HepG2 (cell line): ENCODE results near the gene CACNA1G. TPM values are rescaled to one million over a fixed set of nuclear protein-coding genes. Genes with fewer than 3 reads are reported as not detected.

ENCODE experiments used
- ATAC-seq: fragments of 200-7000 bp; cut with Tn5 transposase; 3 replicates; pipeline ENCODE4 v1.9.1; 2020; ENCODE audit warnings: mild to moderate bottlenecking, moderate library complexity
- BruUV-seq: library from RNA; stranded (reverse); fragments of 400-500 nt; replicated peaks from 2 replicates; lab custom pipeline; 2021; lab: Mats Ljungman, UMichigan
- CTCF ChIA-PET: fragments of 300-600 bp; formaldehyde crosslinking; extraction: SDS; loops from one replicate; lab custom pipeline; 2021; ENCODE audit warnings: low total read pairs, inconsistent platforms, low intra/inter-chr PET ratio; lab: Yijun Ruan, JAX
- POLR2A ChIA-PET: fragments of 350-600 bp; sonication (Branson Sonifier 250); formaldehyde crosslinking; loops from one replicate; lab custom pipeline; 2020; ENCODE audit warnings: antibody characterized with exemption, inconsistent platforms; lab: Yijun Ruan, JAX
- DNase-seq: peaks from one replicate; pipeline ENCODE4 v3.0.0-alpha.2; 2015; ENCODE audit warnings: low spot score
- FAIRE-seq: peaks from 3 replicates; lab custom pipeline; 2011; peaks lifted over from hg19 to GRCh38; lab: Jason Lieb, UNC
- H2AFZ ChIP-seq: one replicate; pipeline ENCODE4 v1.6.1; 2011; ENCODE audit warnings: low read length, inconsistent platforms
- H3K27ac ChIP-seq: fragments of 300-600 bp; 3 replicates; pipeline ENCODE4 v1.8.0; 2011; ENCODE audit warnings: mixed run types, mild to moderate bottlenecking, mixed read lengths, low read length, inconsistent platforms; ENCODE audit not compliant: insufficient read depth; ENCODE audit errors: extremely low read length
- H3K27me3 ChIP-seq, 2 experiments: fragments of 200-600 bp in 1 of 2; 2 replicates in 1 of 2; 3 replicates in 1 of 2; pipeline versions ENCODE4 v1.6.0 to v1.8.0; 2011; ENCODE audit warnings: low read length in 2 of 2, mild to moderate bottlenecking in 2 of 2, moderate library complexity in 2 of 2, inconsistent platforms in 1 of 2; ENCODE audit not compliant: insufficient read depth in 2 of 2, control insufficient read depth in 1 of 2
- H3K36me3 ChIP-seq, 2 experiments: fragments of 200-600 bp in 1 of 2; replicated peaks in 1 of 2; 2 replicates in 1 of 2; 3 replicates in 1 of 2; pipeline versions ENCODE4 v1.5.1 to v1.8.0; 2011; ENCODE audit warnings: low read length in 2 of 2, inconsistent platforms in 1 of 2; ENCODE audit not compliant: insufficient read depth in 2 of 2, control insufficient read depth in 1 of 2
- H3K4me1 ChIP-seq: 2 replicates; pipeline ENCODE4 v1.5.1; 2012; ENCODE audit warnings: low read length, inconsistent platforms; ENCODE audit not compliant: insufficient read depth
- H3K4me2 ChIP-seq: 2 replicates; pipeline ENCODE4 v1.6.0; 2011; ENCODE audit warnings: low read depth, low read length, inconsistent platforms
- H3K4me3 ChIP-seq, 3 experiments: fragments of 200-600 bp in 1 of 3; sonication (generic), shearing (Covaris generic) in 1 of 3; replicated peaks in 1 of 3; 2 replicates each; pipeline ENCODE4 v1.5.1; 2011 to 2016; ENCODE audit warnings: low read length in 3 of 3, inconsistent platforms in 2 of 3, low read depth in 2 of 3, mild to moderate bottlenecking in 2 of 3, control low read depth in 1 of 3, mixed read lengths in 1 of 3; ENCODE audit not compliant: insufficient read depth in 1 of 3
- H3K79me2 ChIP-seq: one replicate; pipeline ENCODE4 v1.6.1; 2011; ENCODE audit warnings: low read length, inconsistent platforms; ENCODE audit not compliant: insufficient read depth
- H3K9ac ChIP-seq: 2 replicates; pipeline ENCODE4 v1.6.0; 2011; ENCODE audit warnings: mild to moderate bottlenecking, low read depth, low read length, inconsistent platforms; ENCODE audit not compliant: insufficient read depth
- H3K9me3 ChIP-seq: 2 replicates; pipeline ENCODE4 v1.5.1; 2012; ENCODE audit warnings: mild to moderate bottlenecking, low read length
- H4K20me1 ChIP-seq: 2 replicates; pipeline ENCODE4 v1.6.0; 2011; ENCODE audit warnings: inconsistent platforms, mild to moderate bottlenecking, low read length, moderate library complexity; ENCODE audit not compliant: insufficient read depth
- CAMTA2 ChIP-seq: sonication (generic); formaldehyde crosslinking; IDR thresholded peaks from 2 replicates; pipeline ENCODE4 v1.4.0; 2020; ENCODE audit warnings: mild to moderate bottlenecking, missing genetic modification reagents, borderline replicate concordance
- NFIB ChIP-seq: sonication (generic); formaldehyde crosslinking; IDR thresholded peaks from 2 replicates; pipeline ENCODE4 v1.9.0; 2021; ENCODE audit warnings: missing genetic modification reagents, mild to moderate bottlenecking, borderline replicate concordance
- SP2 ChIP-seq: sonication (generic); formaldehyde crosslinking; IDR thresholded peaks from 2 replicates; pipeline ENCODE4 v1.5.1; 2020; ENCODE audit warnings: mild to moderate bottlenecking, missing genetic modification reagents
- SSRP1 ChIP-seq: IDR thresholded peaks from 2 replicates; pipeline ENCODE4 v1.6.1; 2016; ENCODE audit warnings: control low read depth
- TARDBP ChIP-seq: sonication (generic); formaldehyde crosslinking; IDR thresholded peaks from 2 replicates; pipeline ENCODE4 v1.8.0; 2022; ENCODE audit warnings: mild to moderate bottlenecking, missing genetic modification reagents
- WGBS: methylation state at CpG from one replicate; pipeline ENCODE4 v1.1.6; 2017; ENCODE audit warnings: low lambda C conversion rate; 5-methylcytosine and 5-hydroxymethylcytosine counted together
- in situ Hi-C: cut with HindIII; loops from 2 replicates; pipeline ENCODE4 v1.10.0; 2017; ENCODE audit warnings: low pct_unique_long_range_greater_than_20kb; ENCODE audit not compliant: extremely low pct_ligation_motif_present
- intact Hi-C: fragments of 100-400 bp; cut with micrococcal nuclease; formaldehyde crosslinking; loops from one replicate; pipeline ENCODE4 v1.10.0; 2022; ENCODE audit not compliant: unreplicated experiment
- polyA plus RNA-seq, 8 experiments: library from polyadenylated mRNA; depleted of rRNA in 3 of 8; stranded (reverse) in 7 of 8; unstranded in 1 of 8; fragments of >200 nt; fragmentation: Illumina TruSeq in 4 of 8; extraction: Trizol in 4 of 8; gene quantifications; 2 replicates each; pipeline versions ENCODE4 v1.2.1 to v1.2.3, GENCODE V29; 2011 to 2016; ENCODE audit warnings: low read depth in 4 of 8, missing spikeins in 1 of 8, mixed read lengths in 1 of 8; ENCODE audit not compliant: insufficient read depth in 1 of 8
- total RNA-seq, 5 experiments: library from RNA; depleted of rRNA; stranded (reverse); fragments of >200 nt; fragmentation: Illumina TruSeq; extraction: Trizol; gene quantifications; 2 replicates each; pipeline ENCODE4 v1.2.3, GENCODE V29; 2016; ENCODE audit warnings: low read depth in 1 of 5

The CACNA1G gene
- total and polyA plus RNA-seq, 2 of the 13 experiments (the other 11 are each of a cell fraction or from before 2014, with no cell fraction given) = 0.02 TPM; not detected in 1

- TF ChIP-seq CAMTA2 (CRISPR knock-in tag) (no peak), TARDBP (CRISPR knock-in tag) (no peak)
- TF ChIP-seq, all 625 proteins: peak for 144
These were observed 9.7 kb upstream of the CACNA1G start (continued) for GRCh38 chr17:50550661-50551432.

DNA sequence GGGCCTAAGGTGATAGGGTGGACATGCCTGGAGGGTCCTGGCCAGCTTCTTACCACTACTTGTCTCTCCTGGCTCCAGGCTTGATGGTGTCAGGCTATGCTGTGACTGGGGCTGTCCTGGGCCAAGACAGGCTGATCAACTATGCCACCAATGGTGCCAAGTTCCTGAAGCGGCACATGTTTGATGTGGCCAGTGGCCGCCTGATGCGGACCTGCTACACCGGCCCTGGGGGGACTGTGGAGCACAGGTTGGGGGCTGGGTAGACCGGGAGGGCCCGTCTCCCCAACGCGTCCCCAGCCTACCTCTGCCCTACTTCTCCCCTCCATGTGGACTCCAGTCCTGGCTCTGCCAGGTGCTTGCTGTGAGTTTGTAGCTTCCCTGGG is 9.1 kb upstream of the CACNA1G start:
- intact Hi-C loops (no loop called here), in situ Hi-C loops (no loop called here)
- H4K20me1 ChIP-seq = no peaks in the 10 kb centered on the region
- no peak overlapping the region for H3K27ac ChIP-seq
- H3K9me3 ChIP-seq = no peaks in the 10 kb centered on the region
- H3K9ac ChIP-seq = no peak overlapping the region
- H2AFZ ChIP-seq = no peak overlapping the region
- FAIRE-seq (no peak), ATAC-seq (no peak), DNase-seq (no peak)
- no TSS peak for BruUV-seq
- POLR2A ChIA-PET = interaction anchor here (0.7 to 3.1 kb wide), 19 partner anchors 9 to 315 kb away, joined by 3 to 20 read pairs (median 5); partner anchors contain the start of genes CACNA1G, LUC7L3 and TOB1
- H3K4me3 ChIP-seq = no peak overlapping the region
- no peak overlapping the region for H3K4me2 ChIP-seq
- CTCF ChIA-PET = interaction anchor here (0.9 to 1.8 kb wide), 10 partner anchors 24 to 291 kb away, joined by 3 to 10 read pairs (median 4); no protein-coding TSS in a partner anchor
- no peak for TF ChIP-seq SP2
- 0 out of 2 replicates have a peak, but pooled peaks have one; percentile 12 for TF ChIP-seq SSRP1 (CRISPR knock-in tag)
- TF ChIP-seq NFIB (CRISPR knock-in tag) = 0 out of 2 replicates have a peak, but pooled peaks have one; percentile 55
- TF ChIP-seq, all 625 proteins: peak for 2
- Histone ChIP-seq H3K79me2 (peaks cover 3% of the 10 kb centered on the region), H3K4me1 (peaks cover 45% of the 10 kb centered on the region), H3K27me3 (no peaks in the 10 kb centered on the region), H3K36me3 (peaks cover 0 to 5% of the 10 kb centered on the region in 2 experiments; a peak in 3 of 5 replicates)
- 100% methylated on average over 3 of the region's 8 CpGs for WGBS
